Natural killer cell (primary cell): ENCODE measurements around the gene CCDC117. TPM values are rescaled to one million over a fixed set of nuclear protein-coding genes. Genes with fewer than 3 reads are reported as not detected.

Experiments used
- ATAC-seq, 3 donors: fragments of 150-1000 bp in 2 of 3; fragments of 200-7000 bp in 1 of 3; cut with Tn5 transposase; 1 replicate in 1 of 3; 2 replicates in 2 of 3; pipeline ENCODE4 v1.10.0; 2021; ENCODE audit warnings: mild to moderate bottlenecking in 2 of 3, moderate library complexity in 2 of 3
- DNase-seq, 2 donors: peaks; one replicate each; pipeline versions ENCODE4 v3.0.0 to v3.0.0-alpha.2; 2013 to 2021; ENCODE audit warnings: mixed read lengths in 1 of 2
- H3K27ac ChIP-seq: one replicate; pipeline ENCODE4 v1.5.1; 2013; ENCODE audit warnings: mild to moderate bottlenecking, low read length
- H3K27me3 ChIP-seq: one replicate; pipeline ENCODE4 v1.6.1; 2013; ENCODE audit warnings: low read length; ENCODE audit not compliant: control insufficient read depth, insufficient read depth
- H3K36me3 ChIP-seq: one replicate; pipeline ENCODE4 v1.6.1; 2013; ENCODE audit warnings: low read length; ENCODE audit not compliant: control insufficient read depth, insufficient read depth
- H3K4me1 ChIP-seq: one replicate; pipeline ENCODE4 v1.6.1; 2013; ENCODE audit warnings: low read length; ENCODE audit not compliant: control insufficient read depth, insufficient read depth
- H3K4me3 ChIP-seq: one replicate; pipeline ENCODE4 v1.5.1; 2013; ENCODE audit warnings: low read length
- H3K9me3 ChIP-seq: one replicate; pipeline ENCODE4 v1.6.1; 2013; ENCODE audit warnings: low read length; ENCODE audit not compliant: control insufficient read depth, insufficient read depth
- H3K27ac Mint-ChIP-seq, 2 donors: one replicate each; pipeline ENCODE4 v1.8.0; 2022; ENCODE audit warnings: mild to moderate bottlenecking in 2 of 2, mixed read lengths in 2 of 2, moderate library complexity in 1 of 2
- H3K27me3 Mint-ChIP-seq, 2 donors: one replicate each; pipeline ENCODE4 v1.8.0; 2022; ENCODE audit warnings: low read depth in 2 of 2, mixed read lengths in 2 of 2
- H3K36me3 Mint-ChIP-seq: one replicate; pipeline ENCODE4 v1.8.0; 2022; ENCODE audit warnings: mixed read lengths
- H3K4me1 Mint-ChIP-seq, 2 donors: one replicate each; pipeline ENCODE4 v1.8.0; 2022; ENCODE audit warnings: mixed read lengths in 2 of 2
- H3K4me3 Mint-ChIP-seq: one replicate; pipeline ENCODE4 v1.8.0; 2022; ENCODE audit warnings: mild to moderate bottlenecking, moderate library complexity, mixed read lengths
- H3K9me3 Mint-ChIP-seq, 2 donors: one replicate each; pipeline ENCODE4 v1.8.0; 2022; ENCODE audit warnings: mixed read lengths in 2 of 2
- WGBS: methylation state at CpG from one replicate; pipeline ENCODE4 v1.1.7; 2013; ENCODE audit warnings: missing lambda C conversion rate; ENCODE audit not compliant: insufficient coverage; 5-methylcytosine and 5-hydroxymethylcytosine counted together
- intact Hi-C: fragments of 100-400 bp; cut with micrococcal nuclease; formaldehyde crosslinking; loops from one replicate; pipeline ENCODE4 v1.14.2; 2022
- total RNA-seq, 4 donors: library from RNA; stranded (reverse); fragments of 120-200 nt in 1 of 4; gene quantifications; one replicate each; pipeline versions ENCODE4 v1.2.3 to v1.2.4, GENCODE V29; 2013 to 2022
- TF ChIP-seq, protein P1 (sequence below): fragments of 200-600 bp; IDR thresholded peaks from one replicate; pipeline ENCODE4 v1.8.0; 2022; ENCODE audit warnings: antibody characterized with exemption

CCDC117 gene
- total RNA-seq, 3 donors from 2014 or later (not counting 1 experiment from before 2014, with no cell fraction given): 26.3 to 26.9 (median 26.6) TPM

DNA sequence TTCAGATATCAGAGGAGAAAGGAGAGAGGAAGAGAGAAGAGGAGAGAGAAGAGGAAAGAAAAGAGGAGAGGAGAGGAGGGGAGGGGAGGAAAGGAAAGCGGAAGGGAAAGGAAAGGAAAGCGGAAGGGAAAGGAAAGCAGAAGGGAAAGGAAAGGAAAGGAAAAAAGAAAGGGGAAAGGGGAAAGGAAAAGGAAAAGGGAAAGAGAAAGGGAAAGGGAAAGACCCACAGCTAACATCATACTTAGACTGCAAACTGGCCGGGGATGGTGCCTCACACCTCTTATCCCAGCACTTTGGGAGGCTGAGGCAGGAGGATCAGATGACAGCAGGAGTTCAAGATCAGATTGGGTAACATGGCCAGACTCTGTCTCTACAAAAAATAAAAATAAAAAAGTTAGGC, 42.3 kb upstream of the CCDC117 start:
- Mint-ChIP-seq H3K4me3 (no peak overlapping the region), H3K27ac (no peak overlapping the region), H3K9me3 (no peaks in the 10 kb centered on the region), H3K36me3 (no peaks in the 10 kb centered on the region), H3K4me1 (peaks cover 15 to 17% of the 10 kb centered on the region in 2 donors), H3K27me3 (no peaks in the 10 kb centered on the region)
- peaks cover 2% of the 10 kb centered on the region for H3K36me3 ChIP-seq
- no peak overlapping the region for H3K27ac ChIP-seq
- no peaks in the 10 kb centered on the region for H3K9me3 ChIP-seq
- H3K4me3 ChIP-seq: no peak overlapping the region
- peaks cover 7% of the 10 kb centered on the region for H3K4me1 ChIP-seq
- no peak for DNase-seq
- intact Hi-C loops: no loop called here
- TF ChIP-seq, protein P1, sequence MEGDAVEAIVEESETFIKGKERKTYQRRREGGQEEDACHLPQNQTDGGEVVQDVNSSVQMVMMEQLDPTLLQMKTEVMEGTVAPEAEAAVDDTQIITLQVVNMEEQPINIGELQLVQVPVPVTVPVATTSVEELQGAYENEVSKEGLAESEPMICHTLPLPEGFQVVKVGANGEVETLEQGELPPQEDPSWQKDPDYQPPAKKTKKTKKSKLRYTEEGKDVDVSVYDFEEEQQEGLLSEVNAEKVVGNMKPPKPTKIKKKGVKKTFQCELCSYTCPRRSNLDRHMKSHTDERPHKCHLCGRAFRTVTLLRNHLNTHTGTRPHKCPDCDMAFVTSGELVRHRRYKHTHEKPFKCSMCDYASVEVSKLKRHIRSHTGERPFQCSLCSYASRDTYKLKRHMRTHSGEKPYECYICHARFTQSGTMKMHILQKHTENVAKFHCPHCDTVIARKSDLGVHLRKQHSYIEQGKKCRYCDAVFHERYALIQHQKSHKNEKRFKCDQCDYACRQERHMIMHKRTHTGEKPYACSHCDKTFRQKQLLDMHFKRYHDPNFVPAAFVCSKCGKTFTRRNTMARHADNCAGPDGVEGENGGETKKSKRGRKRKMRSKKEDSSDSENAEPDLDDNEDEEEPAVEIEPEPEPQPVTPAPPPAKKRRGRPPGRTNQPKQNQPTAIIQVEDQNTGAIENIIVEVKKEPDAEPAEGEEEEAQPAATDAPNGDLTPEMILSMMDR: no peak
- 93% methylated on average over 3 of the region's 3 CpGs for WGBS
- H3K27me3 ChIP-seq: no peaks in the 10 kb centered on the region
- ATAC-seq: no peak

DNA sequence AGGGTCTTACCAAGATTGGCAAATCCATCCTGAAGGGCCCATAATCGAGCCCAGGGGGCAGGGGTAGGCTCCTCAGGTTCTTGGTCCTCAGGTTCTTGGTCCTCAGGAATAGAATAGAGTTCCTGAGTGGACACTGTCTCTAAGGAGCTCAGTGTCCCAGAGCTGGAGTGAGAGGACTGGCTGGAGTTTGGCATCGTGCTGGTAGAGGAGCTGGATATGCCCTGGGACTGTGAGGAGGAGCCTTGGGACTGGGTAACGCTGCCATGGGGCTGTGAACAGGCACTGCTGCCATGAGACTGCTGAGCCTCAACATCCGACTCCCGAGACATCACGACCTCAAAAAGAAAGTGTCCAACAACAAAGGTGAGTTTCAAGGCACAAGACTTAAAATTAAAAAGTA, 38.1 kb upstream of the CCDC117 start:
- intact Hi-C loops: no loop called here
- Mint-ChIP-seq H3K27me3 (no peaks in the 10 kb centered on the region), H3K9me3 (no peaks in the 10 kb centered on the region), H3K27ac (no peak overlapping the region), H3K4me1 (no peaks in the 10 kb centered on the region), H3K4me3 (no peak overlapping the region), H3K36me3 (no peaks in the 10 kb centered on the region)
- 97% methylated on average over 6 of the region's 6 CpGs for WGBS
- no peaks in the 10 kb centered on the region for H3K4me1 ChIP-seq
- H3K27me3 ChIP-seq: no peaks in the 10 kb centered on the region
- no peak for DNase-seq
- TF ChIP-seq, protein P1: no peak
- H3K9me3 ChIP-seq: no peaks in the 10 kb centered on the region
- H3K36me3 ChIP-seq: peaks cover 2% of the 10 kb centered on the region
- ATAC-seq: no peak
- no peak overlapping the region for H3K4me3 ChIP-seq
- no peak overlapping the region for H3K27ac ChIP-seq

DNA sequence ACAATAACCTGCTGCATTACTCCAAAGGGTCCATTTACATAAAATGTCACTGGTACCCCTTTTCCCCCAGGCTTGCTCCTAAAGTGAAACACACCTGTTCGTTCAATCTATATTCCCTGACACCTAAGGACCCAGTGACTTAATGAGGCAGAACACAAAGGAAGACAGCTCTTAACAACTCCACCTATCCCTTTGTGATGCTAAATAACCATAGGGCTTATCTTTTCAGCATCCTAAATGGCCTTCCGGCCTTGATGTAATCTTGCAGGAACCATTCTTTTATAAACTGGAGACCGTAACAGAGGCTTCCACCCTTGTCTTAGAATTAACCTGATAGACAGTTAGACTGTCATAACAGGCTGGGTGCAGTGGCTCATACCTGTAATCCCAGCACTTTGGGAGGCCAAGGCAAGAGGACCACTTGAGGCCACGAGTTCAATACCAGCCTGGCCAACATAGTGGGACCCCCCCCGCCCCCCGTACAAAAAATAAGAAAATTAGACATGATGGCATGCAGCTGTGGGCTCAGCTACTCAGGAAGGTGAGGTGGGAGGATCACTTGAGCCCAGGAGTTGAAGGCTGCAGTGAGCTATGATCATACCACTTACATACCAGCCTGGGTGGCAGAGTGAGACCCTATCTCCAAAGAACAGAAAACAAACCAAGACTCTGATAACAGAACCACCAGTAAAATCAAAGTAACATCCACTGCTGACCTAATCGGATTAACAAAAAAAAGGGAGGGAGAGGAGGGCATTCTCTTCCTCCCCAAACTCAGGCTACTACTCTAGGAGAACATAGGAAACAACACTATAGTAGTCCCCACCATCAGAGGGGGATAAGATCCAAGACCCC, 36.0 kb upstream of the CCDC117 start:
- DNase-seq (no peak), ATAC-seq (no peak)
- intact Hi-C loops: no loop called here
- Histone ChIP-seq H3K27ac (no peak overlapping the region), H3K4me3 (no peak overlapping the region), H3K36me3 (peaks cover 2% of the 10 kb centered on the region), H3K27me3 (no peaks in the 10 kb centered on the region), H3K9me3 (no peaks in the 10 kb centered on the region), H3K4me1 (peaks cover 5% of the 10 kb centered on the region)
- Mint-ChIP-seq H3K27me3 (no peaks in the 10 kb centered on the region), H3K4me3 (no peak overlapping the region), H3K4me1 (peaks cover 4% of the 10 kb centered on the region in 2 donors), H3K9me3 (no peaks in the 10 kb centered on the region), H3K27ac (no peak overlapping the region), H3K36me3 (no peaks in the 10 kb centered on the region)
- WGBS: 89% methylated on average over 7 of the region's 7 CpGs
- TF ChIP-seq, protein P1: no peak
